CD4-positive, alpha-beta T cell treated with Interleukin-6 for 4 hours (primary cell): ENCODE results near the gene ARHGEF4.

Source experiments
- DNase-seq: peaks from one replicate; pipeline ENCODE4 v3.0.0-alpha.2; 2020; ENCODE audit warnings: mixed read lengths

Gene ARHGEF4

GRCh38 chr2:131016826-131017741, 180.4 kb downstream of the ARHGEF4 start:
- no peak for DNase-seq

DNA sequence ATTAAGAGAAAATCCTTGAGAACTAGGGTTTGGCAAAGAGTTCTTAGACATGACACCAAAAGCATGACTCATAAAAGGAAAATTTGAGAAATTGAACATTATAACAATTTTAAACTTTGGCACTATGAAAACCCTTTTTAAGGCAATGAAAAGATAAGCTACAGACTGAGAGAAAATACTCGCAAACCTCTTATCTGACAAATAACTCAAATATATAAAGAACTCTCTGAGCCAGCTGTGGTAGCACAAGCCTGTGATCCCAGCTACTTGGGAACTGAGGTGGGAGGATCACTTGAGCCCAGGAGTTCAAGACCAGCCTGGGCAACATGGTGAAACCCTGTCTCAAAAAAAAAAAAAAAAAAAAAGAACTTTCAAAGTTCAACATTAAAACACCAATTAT, 186.0 kb downstream of the ARHGEF4 start:
- no peak for DNase-seq

- no peak for DNase-seq
Measured at GRCh38 chr2:131023758-131024157, 187.0 kb downstream of the ARHGEF4 start.

GRCh38 chr2:131026919-131027318, 190.2 kb downstream of the ARHGEF4 start:
- no peak for DNase-seq

DNA sequence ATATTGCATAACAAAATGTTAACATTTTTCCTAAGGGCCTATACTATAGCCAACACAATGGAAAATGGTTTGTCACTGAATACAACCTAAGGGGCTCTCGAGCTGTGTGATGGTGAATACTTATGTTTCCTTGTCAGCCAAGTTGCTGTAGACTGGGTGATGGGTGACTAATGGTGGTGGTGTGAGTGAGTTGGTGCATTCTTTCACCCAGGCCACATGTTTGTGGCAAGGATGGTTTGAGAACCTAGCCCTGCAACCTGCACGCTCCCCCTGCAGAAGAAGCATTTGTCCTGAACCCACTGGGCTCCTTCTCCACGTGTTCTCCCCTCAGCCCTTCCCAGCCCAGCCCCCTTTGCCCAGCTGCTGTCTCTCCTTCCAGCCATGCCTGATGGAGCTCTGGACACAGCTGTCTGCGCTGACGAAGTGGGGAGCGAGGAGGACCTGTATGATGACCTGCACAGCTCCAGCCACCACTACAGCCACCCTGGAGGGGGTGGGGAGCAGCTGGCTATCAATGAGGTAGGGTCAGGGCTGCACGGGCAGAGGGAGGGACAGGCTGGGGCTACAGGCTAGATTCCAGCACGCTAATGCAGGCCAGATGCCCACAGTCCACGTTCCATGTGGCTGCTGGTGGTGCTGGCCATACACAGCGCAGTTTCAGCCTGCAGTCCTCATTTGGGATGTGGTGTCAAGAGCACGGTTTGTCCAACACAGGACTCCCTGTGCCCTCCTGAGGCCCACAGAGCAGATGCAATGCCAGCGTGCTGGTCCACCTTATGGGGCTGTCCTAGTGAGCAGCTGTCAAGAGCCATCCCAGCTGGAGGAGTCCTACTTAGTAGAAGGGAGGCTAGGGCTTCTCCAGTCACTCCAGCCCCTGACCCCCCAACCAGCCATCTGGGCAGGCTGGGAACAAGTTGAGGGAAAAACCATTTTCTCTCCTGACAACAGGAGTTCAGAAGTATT, 191.1 kb downstream of the ARHGEF4 start:
- DNase-seq = no peak

DNA sequence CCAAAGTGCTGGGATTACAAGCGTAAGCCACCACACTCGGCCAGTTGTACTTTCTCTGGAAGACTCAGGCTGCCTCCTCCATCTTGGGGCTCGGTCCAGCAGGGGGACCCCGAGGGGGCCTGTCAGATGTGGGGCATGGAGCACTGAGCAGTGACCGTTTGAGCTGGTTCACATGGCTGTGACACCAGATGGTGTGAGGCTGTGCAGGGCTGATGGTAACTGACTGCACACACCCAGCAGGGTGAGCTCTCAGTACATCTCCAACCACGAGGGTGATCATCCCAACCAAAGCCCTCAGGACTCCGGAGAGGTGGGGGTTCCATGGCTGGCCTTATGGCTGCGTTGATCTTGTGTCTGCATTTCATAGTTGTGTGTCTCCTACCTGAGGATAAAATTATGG, 193.1 kb downstream of the ARHGEF4 start:
- no peak for DNase-seq

- no peak for DNase-seq
Measured at GRCh38 chr2:131030478-131030971, 193.8 kb downstream of the ARHGEF4 start.

DNA sequence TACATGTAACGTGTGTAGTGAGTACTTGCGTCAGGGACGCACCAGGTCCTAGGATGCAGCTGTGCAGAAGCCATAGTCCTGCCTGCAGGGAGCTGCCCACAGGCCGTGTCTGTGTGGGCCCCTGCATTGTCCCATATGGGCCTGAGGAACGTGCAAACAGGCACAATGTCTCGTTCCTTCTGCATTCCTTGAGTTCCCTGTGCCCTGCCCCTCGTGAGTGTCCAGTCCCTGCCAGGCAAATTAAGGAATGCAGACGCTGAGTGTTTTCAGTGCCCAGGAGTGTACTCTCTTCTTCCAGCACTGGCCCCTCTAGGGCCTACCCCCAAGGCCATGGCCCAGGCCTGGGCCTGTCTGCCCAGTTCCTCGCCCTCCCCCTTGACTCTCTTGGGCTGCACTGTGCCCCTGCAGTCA, 194.7 kb downstream of the ARHGEF4 start:
- no peak for DNase-seq

GRCh38 chr2:131031875-131032274, 195.2 kb downstream of the ARHGEF4 start:
- no peak for DNase-seq

DNA sequence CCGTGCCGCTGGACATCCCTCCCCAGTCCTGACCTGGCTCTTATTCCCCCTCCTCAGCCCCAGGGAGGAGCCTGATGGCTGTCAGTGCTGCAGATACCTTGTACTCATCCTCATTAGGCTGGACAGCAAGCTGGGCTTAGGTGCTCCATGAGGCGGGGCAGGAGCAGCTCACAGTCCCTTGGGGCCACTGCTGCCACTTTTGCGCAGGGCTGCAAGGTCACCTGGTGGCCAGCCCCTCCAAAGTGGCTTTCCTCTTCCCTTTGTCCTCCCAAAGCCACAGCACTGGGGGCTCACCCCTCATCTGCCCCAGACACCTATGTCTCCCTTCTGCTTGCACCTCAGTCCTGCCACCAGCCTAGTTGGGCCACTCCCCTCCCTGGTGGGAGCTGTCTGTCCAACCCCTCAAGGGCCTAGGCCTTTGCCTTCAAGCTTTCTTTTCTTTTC, 195.7 kb downstream of the ARHGEF4 start:
- DNase-seq = no peak

- DNase-seq = no peak
Measured at GRCh38 chr2:131033786-131034121, 197.0 kb downstream of the ARHGEF4 start.

DNA sequence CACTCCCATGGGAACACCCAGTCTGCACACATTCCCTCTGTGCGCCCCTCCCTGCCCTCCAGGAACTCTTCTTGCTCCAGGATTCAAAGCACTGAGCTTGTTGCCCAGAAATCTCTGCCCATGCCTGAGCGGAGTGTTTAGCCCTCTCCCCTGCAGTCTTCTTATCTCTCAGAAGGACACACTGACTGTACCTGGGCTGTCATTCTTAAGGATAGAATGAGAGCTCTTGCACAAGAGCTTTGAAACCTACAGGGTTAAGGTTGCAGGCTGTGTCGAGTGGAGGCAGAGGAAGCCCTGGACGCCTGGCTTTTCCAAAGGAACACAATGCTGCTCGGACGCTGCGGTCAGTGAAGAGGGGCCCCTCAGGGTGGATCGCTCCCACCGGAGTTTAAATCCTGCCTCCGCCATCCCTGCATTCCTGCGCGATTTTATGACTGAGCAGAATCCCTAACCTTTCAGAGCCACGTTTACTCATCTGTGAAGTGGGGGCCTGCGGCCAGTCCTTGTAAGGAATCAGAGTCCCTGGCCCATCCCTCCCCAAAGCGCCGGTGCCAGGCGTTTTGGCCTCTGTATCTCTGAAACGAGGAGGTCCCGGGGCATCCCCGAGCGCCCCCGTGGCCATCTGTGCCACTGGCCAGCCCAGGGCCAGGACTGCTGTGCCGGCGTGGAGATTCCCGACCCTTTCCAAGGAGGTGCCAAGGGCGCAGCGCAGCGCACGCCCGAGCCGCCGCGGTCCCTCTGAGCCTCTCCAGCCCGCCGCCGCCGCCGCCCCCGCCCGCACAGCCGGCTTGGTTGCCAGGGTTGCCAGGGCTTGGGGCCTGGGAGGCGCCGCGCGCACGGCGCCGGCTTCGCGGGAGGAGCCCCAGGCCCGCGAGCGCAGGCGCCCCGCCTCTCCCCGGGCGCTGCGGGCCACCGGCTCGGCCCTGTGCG, 197.7 kb downstream of the ARHGEF4 start:
- DNase-seq = no peak

GRCh38 chr2:131035112-131035825, 198.6 kb downstream of the ARHGEF4 start:
- no peak for DNase-seq

DNA sequence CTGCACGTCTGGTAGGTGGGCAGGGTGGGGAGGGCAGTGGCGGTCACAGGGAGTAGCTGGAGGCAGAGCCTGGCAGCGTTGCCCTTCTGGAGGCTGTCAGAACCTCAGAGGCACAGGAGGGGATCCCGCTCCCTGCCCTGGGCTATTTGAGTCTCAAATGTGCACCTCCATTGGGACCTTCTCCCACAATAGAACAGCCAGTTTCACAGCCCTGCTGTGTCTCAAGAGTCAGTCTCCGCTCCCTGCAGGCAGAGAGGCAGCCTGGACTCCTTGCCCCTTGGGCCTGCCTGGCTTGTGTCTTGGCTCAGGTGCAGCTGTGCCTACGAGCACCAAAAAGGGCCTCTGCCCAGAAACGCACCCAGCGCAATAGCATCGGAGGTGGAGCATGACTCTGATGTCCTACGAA, 199.1 kb downstream of the ARHGEF4 start:
- no peak for DNase-seq

DNA sequence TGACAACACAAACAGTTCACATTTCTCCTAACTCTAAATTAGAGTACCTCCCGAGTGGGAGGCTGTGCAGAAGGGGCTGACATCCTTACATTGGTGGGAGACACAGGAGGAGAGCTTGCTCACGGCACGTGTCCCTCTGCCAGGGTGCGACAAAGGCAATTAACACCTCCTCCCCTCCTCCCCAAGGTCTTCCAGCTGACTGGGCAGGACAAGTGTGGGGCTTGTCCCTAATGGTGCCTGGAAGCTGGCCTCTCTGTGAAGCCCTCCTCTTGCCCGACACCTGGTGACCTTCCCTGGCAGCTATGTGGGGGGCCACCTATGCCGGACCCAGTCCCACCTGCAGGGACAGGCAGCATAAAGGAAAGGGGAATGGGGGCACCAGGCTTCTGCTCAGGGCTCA, 199.6 kb downstream of the ARHGEF4 start:
- DNase-seq = no peak

DNA sequence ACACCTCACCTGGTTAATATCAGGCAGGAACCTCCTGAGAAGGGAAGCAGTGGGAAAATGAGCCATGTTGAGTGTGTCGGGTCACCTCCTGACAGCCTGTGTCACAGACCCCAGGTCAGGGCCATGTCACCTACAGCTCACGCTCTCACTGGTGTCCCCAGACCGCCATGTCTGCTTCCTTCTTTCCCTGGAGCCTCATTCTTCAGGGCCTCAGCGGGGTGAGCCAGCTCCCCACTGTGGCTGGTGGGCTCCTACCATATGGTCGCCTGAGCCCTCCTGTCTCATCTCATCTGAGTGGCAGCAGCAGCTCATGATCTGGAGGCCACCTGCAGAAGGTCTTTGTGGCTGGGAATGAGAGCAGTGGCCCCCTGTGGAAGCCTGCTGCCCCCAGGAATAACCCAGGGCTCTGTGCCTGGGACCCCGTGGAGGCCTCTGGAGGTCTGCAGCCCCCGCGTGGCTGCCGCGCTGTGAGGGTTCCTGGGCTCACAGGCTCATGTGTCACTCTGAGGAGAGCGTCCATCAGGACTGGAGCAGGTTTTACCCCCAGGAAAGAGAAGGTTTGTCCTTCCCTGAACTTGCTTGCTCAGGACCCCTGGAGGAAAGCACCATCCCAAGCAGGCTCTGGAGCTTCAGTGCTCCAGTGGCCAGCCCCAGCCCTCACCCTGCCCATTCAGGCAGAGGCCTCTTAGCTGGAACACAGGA, 200.1 kb downstream of the ARHGEF4 start:
- DNase-seq = no peak

GRCh38 chr2:131037398-131038257, 200.9 kb downstream of the ARHGEF4 start:
- DNase-seq = no peak

DNA sequence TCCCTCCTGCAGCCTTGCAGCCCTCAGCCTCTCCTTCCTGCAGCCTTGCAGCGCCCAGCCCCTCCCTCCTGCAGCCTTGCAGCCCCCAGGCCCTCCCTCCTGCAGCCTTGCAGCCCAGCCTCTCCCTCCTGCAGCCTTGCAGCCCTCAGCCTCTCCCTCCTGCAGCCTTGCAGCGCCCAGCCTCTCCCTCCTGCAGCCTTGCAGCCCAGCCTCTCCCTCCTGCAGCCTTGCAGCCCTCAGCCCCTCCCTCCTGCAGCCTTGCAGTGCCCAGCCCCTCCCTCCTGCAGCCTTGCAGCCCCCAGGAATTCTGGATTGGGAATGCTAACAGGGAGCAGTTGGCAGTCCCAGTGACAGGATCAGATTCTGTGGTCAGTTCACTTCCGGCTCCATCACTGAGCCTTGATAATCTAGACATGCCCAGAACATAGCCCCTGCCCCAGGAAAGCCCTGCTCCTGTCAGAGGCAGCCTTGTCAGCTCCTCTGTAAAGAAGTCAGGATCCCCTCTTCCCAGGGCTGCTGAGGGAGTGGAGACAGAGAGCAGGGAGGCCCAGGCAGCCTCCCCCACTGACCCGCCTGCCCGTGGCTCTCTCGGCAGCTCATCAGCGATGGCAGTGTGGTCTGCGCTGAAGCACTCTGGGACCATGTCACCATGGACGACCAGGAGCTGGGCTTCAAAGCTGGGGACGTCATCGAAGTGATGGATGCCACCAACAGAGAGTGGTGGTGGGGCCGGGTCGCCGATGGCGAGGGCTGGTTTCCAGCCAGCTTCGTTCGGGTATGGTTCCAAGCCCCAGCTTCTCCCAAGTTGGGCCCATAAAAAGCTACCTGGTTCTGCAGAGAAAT, 201.8 kb downstream of the ARHGEF4 start:
- DNase-seq = no peak

GRCh38 chr2:131039101-131039440, 202.4 kb downstream of the ARHGEF4 start:
- DNase-seq = no peak
